T-helper 1 cell treated with Interleukin-12 subunit alpha and Interleukin-12 subunit beta and Interleukin-4 antibody, amounts not matched to agents 30 ng/mL and 1 ng/mL, for 36 hours (primary cell): ENCODE measurements around the gene MAP2K6. TPM values are rescaled to one million over a fixed set of nuclear protein-coding genes. Genes with fewer than 3 reads are reported as not detected.

Source experiments
- intact Hi-C: fragments of 100-400 bp; cut with micrococcal nuclease; formaldehyde crosslinking; loops from one replicate; pipeline ENCODE4 v1.15.1; 2024
- total RNA-seq: library from RNA; stranded (reverse); gene quantifications from 2 replicates; pipeline ENCODE4 v1.2.3, GENCODE V29; 2022

MAP2K6 gene
- total RNA-seq, 1 donor from 2014 or later, result 4.2 TPM

DNA sequence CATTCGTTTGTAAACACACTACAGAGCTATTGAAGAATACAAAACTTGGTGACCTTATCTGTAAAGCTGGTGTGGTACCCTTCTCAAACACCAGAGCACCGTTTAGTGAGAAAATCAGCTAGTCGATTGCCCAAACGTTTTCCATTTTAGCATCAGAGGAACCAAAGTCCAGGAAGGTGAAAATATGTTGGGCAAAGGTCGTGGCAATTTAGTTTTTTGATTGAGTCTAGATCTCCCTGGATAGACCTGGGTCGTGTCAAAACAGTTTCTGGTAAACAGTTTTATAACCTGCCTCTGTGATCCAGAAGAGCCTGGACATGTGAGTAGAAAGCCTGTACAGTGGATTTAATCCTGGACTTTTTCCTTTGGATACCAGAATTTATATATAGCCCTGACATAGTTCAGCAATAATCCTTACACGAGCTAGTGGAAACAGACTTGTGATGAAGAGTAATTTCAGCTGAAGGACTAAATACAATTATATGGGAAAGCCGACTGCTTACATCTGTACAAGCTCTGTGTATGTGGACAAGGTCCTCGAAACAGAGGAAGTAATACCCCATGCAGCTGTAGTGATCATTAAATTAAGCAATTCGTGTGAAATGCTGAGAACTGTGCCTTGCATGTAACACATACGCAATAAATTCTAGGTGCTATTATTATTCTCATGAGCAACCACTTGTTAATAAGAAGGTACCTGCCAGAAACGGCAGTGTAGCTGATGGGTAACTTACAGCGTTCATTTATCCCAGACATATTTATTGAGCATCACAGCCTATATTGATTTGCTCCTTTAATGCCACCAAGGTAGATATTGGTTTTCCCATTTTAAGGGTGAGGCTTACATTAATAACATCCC is 72.5 kb downstream of the MAP2K6 start:
- intact Hi-C loops, result no loop called here

DNA sequence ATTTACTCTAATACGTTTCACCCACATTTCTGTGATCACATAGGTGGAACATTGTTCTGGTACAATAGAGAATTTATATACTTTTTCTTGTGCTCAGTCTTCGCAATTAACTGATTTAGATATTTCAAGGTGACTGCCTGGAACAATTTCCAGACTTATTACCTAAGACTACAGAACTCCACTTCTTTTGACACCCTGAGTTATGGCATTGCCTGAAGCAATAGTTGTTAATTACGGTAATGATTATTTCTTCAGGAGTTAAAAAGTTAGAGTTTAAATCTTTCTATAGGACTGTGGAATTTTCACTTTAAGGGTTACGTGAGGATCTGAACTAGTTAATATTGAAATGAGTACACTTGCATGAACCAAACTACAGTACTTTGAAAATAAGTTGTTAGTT is 74.8 kb downstream of the MAP2K6 start:
- intact Hi-C loops, result no loop called here

DNA sequence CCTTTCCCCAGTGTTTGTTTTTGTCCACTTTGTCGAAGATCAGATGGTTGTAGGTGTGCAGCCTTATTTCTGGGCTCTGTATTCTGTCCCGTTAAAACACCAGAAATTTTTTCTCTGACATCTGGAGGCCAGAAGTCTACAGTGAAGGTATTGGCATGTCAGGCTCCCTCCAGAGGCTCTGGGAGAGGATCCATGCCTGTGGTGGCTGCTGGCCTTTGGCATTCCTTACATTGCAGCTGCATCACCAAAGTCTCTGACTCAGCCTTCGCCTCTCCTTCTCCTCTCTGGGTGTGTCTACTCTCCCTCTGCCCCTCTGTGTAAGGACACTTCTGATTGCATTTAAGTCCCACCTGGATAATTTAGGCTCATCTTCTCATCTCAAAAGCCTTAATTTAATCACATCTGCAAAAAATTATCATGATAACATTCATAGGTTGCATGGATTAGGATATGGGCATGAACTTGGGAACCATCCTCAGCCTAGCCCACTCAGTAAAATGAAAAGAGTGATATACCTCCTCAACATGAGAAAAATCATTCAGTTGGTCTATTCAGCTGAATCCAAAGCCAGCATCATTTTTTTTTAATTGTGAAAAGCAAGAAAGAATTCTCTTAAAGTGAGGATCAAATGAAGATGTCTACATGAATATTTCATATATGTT is 78.0 kb downstream of the MAP2K6 start:
- intact Hi-C loops, result no loop called here

DNA sequence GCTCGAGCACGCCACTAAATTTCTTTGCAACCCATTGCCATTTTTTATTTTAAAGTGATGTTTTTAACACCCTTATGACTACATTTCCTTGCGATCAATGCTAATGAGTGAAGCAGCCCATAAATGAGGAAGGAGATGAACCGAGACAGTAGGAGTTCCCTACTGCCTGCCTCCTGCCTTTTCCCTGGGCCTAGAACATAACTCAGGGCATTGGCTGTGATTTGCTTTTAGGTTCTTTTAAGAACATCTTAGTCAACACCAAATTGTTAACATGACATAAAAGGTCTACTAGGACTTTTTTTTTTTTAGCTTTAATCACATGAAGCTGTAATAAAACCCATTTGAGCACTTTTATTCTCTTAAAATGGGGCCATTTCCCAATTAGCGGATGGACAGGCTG is 81.3 kb downstream of the MAP2K6 start:
- intact Hi-C loops, result no loop called here

DNA sequence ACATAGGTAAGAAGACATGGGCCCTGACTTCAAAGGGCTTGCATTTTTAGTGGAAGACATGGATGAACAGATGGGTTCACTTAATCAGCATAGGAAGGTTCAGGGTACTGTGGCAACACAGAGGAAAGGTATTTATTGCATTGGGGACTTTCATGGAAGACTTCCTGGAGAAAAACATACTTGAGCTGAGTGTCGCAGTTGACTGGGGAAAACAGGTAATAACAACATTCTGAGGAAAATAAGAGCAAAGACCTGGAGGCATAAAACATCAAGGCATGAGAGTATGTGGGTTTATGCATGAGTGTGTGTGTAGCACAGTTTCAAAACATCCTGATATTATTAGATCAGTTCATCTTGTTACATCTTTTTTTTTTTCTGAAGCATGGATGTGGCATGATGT is 82.7 kb downstream of the MAP2K6 start:
- intact Hi-C loops, result no loop called here

DNA sequence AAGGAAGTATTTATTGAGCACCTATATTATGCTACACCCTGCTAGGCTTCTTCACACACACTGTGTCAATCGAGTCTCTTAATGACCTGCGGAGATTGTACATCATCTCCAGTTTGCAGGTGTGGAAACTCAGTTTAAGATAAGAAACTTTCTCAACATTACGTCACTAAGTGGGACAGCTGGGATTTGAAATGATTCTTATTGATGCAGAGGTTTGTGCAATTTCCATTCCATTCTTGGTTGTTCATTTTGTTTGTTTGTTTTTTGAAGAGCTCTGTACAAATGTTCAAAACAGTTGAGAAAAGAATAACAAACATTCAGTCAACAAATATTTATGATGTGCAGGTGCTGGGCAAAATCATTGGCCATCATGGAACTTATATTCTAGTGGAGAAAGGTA is 84.8 kb downstream of the MAP2K6 start:
- intact Hi-C loops, result no loop called here

DNA sequence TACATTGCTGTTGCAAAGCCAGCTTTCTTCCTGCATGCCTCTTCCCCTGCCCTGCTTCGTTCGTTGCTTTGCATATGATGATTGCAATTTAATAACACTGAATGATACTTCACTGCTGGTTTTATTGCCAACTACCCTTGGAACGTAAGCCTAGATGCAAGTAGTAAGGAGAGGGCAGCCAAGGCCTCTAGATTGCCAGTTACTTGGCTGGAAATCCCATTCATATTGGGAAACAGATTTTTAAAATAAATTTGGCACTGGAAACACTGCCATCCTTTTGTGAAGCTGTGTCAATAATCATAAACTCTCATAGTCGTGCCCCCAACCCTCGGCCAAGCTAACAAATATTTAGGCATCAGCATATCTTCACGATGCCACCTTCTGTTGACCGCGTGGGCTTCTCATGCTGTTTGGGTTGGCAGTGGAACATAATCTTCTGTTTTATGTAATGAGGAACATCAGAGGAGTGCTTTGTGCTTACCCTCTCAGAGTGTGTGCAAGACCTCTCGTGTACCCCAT is 86.5 kb downstream of the MAP2K6 start:
- intact Hi-C loops, result no loop called here

DNA sequence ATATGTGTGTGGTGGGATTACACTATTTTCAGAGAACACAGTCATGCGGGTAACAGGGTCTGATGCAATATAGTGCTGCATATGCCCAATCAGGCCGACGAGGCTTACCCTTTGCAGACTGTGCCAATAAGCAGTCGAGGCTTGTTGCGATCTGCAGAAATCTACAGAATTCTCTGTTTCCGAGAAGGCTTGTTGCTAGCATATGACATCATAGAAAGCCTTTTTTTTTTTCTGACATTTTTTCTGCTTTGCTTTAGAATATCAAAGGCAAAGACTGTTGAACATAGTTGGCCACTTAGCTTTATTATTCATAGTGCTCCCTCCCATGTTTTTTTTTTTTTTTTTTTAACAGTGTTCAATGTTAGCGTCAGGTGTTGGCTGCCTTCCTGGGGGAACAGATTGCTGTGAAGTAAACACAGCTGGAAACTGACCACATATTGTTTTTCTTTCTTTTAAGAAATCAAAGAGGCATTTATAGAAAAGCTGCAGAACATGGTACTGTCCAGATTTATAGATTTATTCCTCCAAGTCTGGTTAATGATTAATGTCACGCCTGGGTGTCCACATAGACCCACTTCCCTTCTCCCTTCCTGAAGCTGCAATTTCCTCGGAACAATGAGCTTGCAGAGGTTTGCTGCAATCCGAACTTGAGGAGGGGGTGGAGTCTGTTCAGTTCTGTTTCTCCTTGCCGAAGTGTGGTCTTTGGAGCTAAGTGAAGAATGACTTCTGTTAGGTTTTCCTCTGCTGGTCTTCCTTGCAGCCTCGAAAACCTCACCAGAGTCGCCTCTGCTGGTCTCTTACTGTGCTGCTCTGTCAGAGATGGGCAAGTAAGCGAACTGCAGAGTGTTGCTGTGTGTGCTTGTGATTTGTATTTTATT is 87.3 kb downstream of the MAP2K6 start:
- intact Hi-C loops, result no loop called here

DNA sequence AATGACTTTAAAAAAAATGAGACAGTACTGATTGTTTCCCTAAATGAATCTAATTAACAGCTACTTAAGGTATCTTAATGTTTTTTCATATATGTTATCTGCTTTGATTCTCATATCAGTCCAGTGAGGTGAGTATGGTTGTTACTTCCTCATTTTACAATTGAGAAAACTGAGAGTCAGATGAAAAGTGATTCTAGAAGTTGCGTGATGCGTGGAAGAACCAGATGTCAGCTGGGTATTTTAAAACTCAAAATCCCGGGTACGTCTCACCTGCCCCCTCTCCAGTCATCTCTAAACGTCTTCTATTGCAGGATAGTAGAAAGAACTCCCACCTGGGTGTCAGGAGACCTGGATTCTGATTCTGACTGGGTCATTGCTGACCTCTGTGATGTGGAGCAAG is 89.2 kb downstream of the MAP2K6 start:
- intact Hi-C loops, result no loop called here

DNA sequence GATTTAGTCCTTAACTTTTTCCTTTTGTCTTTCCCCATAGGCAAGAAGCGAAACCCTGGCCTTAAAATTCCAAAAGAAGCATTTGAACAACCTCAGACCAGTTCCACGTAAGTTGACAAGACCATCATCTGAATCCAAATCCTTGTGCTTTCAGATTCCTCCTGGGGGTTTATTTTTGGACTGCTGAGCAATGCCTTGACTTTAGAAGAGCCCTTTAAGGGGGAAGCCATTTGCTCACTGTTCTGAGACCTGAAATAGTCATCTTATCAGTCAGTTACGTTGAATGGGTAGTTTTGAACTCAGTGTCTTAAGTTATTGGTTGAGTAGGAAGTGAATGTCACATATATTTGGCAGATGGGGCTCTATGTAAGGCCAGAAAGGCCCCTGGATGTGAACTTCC is 91.2 kb downstream of the MAP2K6 start:
- intact Hi-C loops, result no loop called here

DNA sequence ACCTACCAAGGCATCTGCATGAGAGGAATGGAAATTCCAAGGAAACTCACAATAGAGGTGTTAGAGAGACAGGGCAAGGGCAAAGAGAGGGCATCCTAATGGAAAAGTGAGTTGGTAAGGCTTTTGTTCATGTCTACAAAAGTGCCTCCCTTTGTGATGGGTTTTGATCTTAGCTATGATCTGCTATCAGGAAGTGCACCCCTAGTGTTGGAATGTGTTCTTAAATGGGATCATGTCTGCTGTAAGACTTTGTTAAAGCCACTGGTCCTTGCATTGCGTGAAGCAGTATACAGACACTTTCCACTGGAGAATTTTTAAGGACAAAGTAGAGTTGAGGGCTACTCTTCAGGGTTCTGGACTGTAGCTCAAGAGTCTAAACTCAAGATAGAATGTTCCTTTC is 92.0 kb downstream of the MAP2K6 start:
- intact Hi-C loops, result no loop called here

DNA sequence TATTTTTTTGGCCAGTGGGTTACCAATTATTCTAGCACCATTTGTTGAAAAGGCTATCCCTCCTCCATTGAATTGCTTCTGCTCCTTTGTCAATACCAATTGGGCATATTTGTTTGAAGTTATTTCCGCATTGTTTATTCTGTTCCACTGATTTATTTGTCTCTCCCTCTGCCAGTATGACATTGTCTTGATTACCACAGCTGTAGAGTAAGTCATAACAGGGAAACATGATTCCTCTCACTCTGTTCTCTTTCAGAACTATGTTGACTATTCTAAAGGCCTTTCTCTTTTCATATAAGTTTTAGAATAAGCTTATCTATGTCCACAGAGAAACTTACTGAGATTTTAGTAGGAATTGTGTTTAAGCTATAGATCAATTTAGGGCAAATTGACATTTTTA is 94.3 kb downstream of the MAP2K6 start:
- intact Hi-C loops, result no loop called here

DNA sequence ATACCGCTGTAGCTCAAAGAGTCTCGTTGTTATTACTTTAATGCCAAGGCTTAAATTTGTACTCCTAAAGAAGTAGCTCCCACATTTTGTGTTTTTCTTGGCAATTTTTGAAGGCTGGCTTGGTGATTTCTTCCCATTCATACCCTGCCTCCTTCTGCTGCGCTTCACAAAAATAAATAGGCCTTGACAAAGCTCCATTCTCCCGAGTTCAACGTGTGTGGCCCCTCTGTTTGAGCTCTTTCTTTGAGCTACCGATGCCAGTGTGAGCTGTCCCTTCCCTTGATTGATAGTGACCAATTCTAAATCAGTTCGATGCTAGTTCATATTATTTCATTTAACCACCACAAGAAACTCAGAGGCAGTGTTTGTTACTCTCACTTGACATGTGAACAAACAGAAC is 96.8 kb downstream of the MAP2K6 start:
- intact Hi-C loops, result no loop called here

DNA sequence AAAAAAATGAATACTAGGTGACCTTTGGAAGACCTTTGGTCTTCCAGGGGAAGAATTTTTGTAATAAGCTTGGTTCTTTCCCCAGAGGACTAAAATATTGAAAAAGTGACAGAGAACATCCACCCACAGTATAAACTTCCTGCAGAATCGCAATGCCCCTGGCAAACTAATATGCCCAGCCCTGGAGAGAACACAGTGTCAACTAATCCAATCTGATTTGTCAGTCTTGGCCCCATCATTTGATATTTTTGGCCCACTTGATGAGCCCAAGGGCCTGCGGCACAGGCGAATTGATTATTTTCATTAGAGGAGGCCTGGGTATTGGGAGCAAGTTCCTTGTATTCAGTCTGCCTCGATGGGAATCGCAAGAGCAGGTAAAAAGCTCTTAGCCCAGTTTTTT is 98.4 kb downstream of the MAP2K6 start:
- intact Hi-C loops, result no loop called here

DNA sequence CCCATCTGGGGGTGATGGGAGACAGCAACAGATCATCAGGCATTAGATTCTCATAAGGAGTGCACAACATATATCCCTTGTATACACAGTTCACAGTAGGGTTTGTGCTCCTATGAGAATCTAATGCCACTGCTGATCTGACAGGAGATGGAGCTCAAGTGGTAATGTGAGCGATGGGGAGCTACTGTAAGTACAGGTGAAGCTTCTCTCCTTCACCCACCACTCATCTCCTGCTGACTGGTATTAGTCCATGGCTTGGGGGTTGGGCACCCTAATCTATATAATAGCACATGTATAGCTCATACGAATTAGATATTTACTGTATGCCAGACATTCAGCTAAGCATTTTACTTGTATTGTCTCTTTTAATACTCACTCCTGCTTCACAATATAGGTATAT is 101.7 kb downstream of the MAP2K6 start:
- intact Hi-C loops, result no loop called here

DNA sequence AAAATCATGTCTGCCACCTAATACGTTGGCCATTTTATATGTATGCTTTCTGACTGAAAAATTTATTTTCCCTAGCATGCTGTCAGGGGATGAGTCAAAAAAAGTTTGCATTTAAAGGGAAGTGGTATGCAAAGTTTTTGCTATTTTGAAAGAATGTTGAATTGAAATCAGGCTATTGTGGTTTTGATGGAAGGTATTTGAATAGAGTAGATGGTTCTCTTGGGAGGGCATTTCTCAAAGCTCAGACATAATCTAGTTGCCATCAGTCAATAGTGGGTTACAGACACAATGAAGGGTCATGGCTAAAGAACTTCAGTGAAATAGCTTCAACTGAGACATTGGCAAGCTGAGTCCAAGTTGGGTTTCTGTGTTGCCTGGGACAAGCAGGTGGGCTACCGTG is 102.4 kb downstream of the MAP2K6 start:
- intact Hi-C loops, result no loop called here

DNA sequence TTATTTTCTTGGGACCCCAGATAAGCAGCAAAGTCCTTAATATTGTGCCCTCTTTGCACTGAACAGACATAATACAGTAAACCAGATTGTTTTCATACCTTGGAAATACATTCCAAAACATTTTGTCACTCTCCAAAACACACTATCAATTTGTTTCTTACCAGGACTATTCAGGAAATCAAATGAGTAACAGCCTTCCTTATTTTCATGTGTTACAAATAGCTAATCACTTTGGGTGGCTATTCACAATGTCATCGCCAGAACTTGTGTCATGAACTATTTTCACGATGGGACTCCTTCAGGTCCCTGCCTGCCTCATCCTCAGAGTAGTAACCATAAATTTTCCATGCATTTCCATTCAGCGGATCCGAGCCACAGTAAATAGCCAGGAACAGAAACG is 104.5 kb downstream of the MAP2K6 start:
- intact Hi-C loops, result no loop called here

DNA sequence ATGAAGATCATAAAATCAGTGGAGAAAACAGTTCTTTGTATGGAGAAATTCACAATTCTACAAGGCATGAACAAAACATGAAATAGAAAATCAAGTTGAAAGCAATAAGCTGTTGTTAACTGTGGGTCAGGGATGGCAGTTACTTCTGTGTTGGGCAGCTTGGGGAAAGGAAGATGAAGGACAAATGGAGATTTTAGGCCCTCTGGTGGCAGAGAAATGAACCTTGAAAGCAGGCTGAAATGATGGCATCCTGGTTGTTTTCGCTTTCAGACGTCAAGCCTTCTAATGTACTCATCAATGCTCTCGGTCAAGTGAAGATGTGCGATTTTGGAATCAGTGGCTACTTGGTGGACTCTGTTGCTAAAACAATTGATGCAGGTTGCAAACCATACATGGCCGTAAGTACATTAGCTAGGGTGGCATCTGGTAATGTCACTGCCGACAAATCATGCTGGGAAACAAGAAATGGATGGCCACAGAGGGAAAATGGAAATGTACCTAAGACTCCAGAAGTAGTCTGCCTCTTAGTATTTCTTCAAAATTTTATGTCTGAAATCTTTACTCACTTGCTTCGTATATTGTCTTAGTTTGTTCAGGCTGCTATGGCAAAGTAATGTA is 108.9 kb downstream of the MAP2K6 start:
- intact Hi-C loops, result loop anchor here (1.0 to 10.0 kb wide), 7 partner anchors 109 to 1031 kb away; partner anchors contain the start of genes ABCA5 and MAP2K6

DNA sequence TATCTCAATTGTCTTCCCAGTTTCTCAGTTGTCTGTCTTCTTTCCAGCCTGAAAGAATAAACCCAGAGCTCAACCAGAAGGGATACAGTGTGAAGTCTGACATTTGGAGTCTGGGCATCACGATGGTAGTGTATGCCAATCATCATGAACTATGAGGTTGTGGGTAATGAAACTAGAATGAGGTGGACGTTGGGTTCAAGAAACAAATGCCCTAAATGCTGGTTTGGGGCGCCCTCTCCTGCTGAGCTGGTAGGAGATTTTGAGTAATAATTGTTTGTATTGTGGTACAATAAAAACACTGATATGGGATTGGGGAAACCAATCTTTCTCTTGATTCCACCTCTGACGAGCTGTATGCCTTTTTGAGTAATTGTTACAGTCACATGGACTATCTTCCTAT is 110.4 kb downstream of the MAP2K6 start:
- intact Hi-C loops, result loop anchor here (5.0 to 10.0 kb wide), 4 partner anchors 133 to 1030 kb away; no protein-coding TSS in a partner anchor

DNA sequence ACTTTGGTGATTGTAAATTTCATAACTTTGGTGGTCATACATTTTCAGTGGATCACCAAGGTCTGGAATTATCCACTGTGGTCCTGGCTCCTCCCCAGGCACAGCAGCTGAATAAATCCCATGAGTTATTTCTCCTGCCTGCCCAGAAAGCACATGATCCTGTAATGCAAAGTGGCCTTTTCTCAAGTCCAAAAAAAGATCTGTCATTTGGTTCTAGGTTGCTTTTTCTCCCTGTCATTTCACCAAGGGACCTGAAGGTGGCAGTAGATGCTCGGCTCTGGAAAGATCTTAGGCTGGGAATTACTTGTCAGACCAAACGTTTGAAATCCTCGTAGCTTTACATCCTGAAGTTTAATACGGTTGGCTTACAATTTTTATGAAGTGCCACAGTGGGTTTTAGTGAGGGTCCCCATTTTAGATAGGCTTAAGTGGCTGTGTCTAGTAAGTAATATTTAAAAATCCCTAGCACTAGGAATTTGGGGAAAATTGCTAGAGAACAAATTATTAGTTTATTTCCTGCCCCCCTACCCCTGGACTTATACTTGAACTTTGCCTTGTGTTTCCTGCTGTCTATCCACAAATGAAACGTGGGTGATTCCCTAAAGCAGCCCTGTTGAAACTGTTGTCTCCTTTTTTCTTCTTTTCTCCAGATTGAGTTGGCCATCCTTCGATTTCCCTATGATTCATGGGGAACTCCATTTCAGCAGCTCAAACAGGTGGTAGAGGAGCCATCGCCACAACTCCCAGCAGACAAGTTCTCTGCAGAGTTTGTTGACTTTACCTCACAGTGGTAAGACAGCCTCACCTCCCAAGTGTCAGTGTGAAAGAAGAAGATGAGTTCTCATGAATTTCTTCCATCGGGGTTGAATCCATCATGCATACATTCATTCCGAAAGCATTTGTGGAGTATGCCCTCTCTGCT is 111.7 kb downstream of the MAP2K6 start:
- intact Hi-C loops, result loop anchor here (1.0 to 10.0 kb wide), 3 partner anchors 281 to 1029 kb away; no protein-coding TSS in a partner anchor
